HCT116 (cell line): Measurements from ENCODE around the gene EEF1AKMT2. TPM values are rescaled to one million over a fixed set of nuclear protein-coding genes. Genes with fewer than 3 reads are reported as not detected.

Experiments used
- ATAC-seq: fragments of 200-7000 bp; cut with Tn5 transposase; 2 replicates; pipeline ENCODE4 v1.9.1; 2020; ENCODE audit warnings: mild to moderate bottlenecking, moderate library complexity
- BruUV-seq: library from RNA; stranded (reverse); fragments of 400-500 nt; replicated peaks from 2 replicates; lab custom pipeline; 2021; lab: Mats Ljungman, UMichigan
- CTCF ChIA-PET: fragments of 300-600 bp; sonication (Branson Sonifier 250); formaldehyde crosslinking; loops from one replicate; lab custom pipeline; 2021; ENCODE audit warnings: antibody characterized with exemption; lab: Charles Lee
- POLR2A ChIA-PET: fragments of 300-600, 350-600 bp; sonication (Branson Sonifier 250); formaldehyde crosslinking; loops from one replicate; lab custom pipeline; 2021; ENCODE audit warnings: antibody characterized with exemption; lab: Charles Lee
- RAD21 ChIA-PET, 2 experiments: fragments of 300-600 bp; sonication (Branson Sonifier 250); formaldehyde crosslinking; loops; one replicate each; lab custom pipeline; 2023; ENCODE audit warnings: low total read pairs in 2 of 2; ENCODE audit not compliant: uncharacterized antibody in 2 of 2, unreplicated experiment in 2 of 2, low non-redundant PET in 1 of 2; lab: Charles Lee
- DNase-seq: peaks from one replicate; pipeline ENCODE4 v3.0.0-alpha.2; 2010; ENCODE audit warnings: low read depth, low spot score
- H2AFZ ChIP-seq: fragments of 200-600 bp; shearing (Covaris generic), sonication (generic); 2 replicates; pipeline ENCODE4 v1.6.1; 2017; ENCODE audit warnings: low read depth, mixed run types, mixed read lengths, antibody characterized with exemption, low read length; ENCODE audit not compliant: poor library complexity, severe bottlenecking
- H3K27ac ChIP-seq: 2 replicates; pipeline ENCODE4 v1.5.1; 2012; ENCODE audit warnings: low read depth, low read length
- H3K27me3 ChIP-seq: fragments of 200-600 bp; sonication (generic); 2 replicates; pipeline ENCODE4 v1.6.1; 2016; ENCODE audit warnings: mixed run types, low read length, mixed read lengths; ENCODE audit not compliant: insufficient read depth
- H3K36me3 ChIP-seq, 2 experiments: fragments of 200-500 bp in 1 of 2; fragments of 200-600 bp in 1 of 2; sonication (Bioruptor generic) in 1 of 2; sonication (generic) in 1 of 2; 2 replicates each; pipeline versions ENCODE4 v1.5.1 to v1.6.1; 2014 to 2016; ENCODE audit warnings: low read length in 2 of 2, inconsistent platforms in 1 of 2, mixed read lengths in 1 of 2, mixed run types in 1 of 2; ENCODE audit not compliant: insufficient read depth in 2 of 2, control insufficient read depth in 1 of 2
- H3K4me1 ChIP-seq, 2 experiments: fragments of 200-600 bp in 1 of 2; sonication (generic) in 1 of 2; 2 replicates each; pipeline versions ENCODE4 v1.5.1 to v1.6.1; 2012 to 2017; ENCODE audit warnings: low read length in 2 of 2, inconsistent platforms in 1 of 2, mild to moderate bottlenecking in 1 of 2, mixed read lengths in 1 of 2, mixed run types in 1 of 2, moderate library complexity in 1 of 2; ENCODE audit not compliant: insufficient read depth in 2 of 2, control insufficient read depth in 1 of 2
- H3K4me2 ChIP-seq: fragments of 200-600 bp; sonication (generic); 2 replicates; pipeline ENCODE4 v1.6.1; 2017; ENCODE audit warnings: mixed run types, low read length, mixed read lengths
- H3K4me3 ChIP-seq, 2 experiments: fragments of 200-600 bp in 1 of 2; sonication (generic) in 1 of 2; replicated peaks in 1 of 2; 2 replicates each; pipeline ENCODE4 v1.5.1; 2011 to 2016; ENCODE audit warnings: low read length in 2 of 2, control low read depth in 1 of 2, low read depth in 1 of 2, mild to moderate bottlenecking in 1 of 2, mixed read lengths in 1 of 2, mixed run types in 1 of 2
- H3K79me2 ChIP-seq: fragments of 200-600 bp; sonication (generic); 2 replicates; pipeline ENCODE4 v1.6.1; 2017; ENCODE audit warnings: mild to moderate bottlenecking, mixed run types, low read length, moderate library complexity, mixed read lengths; ENCODE audit not compliant: insufficient read depth
- H3K9ac ChIP-seq: fragments of 200-600 bp; sonication (generic); 2 replicates; pipeline ENCODE4 v1.6.1; 2016; ENCODE audit warnings: low read length, mixed read lengths
- H3K9me2 ChIP-seq: fragments of 200-600 bp; sonication (generic), shearing (Covaris generic); 2 replicates; pipeline ENCODE4 v1.6.1; 2017; ENCODE audit warnings: mixed run types, mild to moderate bottlenecking, moderate library complexity; ENCODE audit not compliant: insufficient read depth
- H3K9me3 ChIP-seq, 2 experiments: fragments of 200-500 bp in 1 of 2; fragments of 200-600 bp in 1 of 2; sonication (Bioruptor generic) in 1 of 2; sonication (generic) in 1 of 2; 2 replicates each; pipeline ENCODE4 v1.6.1; 2014 to 2017; ENCODE audit warnings: low read length in 2 of 2, mixed read lengths in 2 of 2, inconsistent platforms in 1 of 2, low read depth in 1 of 2, mild to moderate bottlenecking in 1 of 2, mixed run types in 1 of 2, moderate library complexity in 1 of 2; ENCODE audit not compliant: control insufficient read depth in 1 of 2, insufficient read depth in 1 of 2
- H4K20me1 ChIP-seq: fragments of 200-600 bp; sonication (generic), shearing (Covaris generic); 2 replicates; pipeline ENCODE4 v1.6.1; 2017; ENCODE audit warnings: mixed run types, mild to moderate bottlenecking, moderate library complexity; ENCODE audit not compliant: insufficient read depth
- ATF3 ChIP-seq: IDR thresholded peaks from 2 replicates; pipeline ENCODE4 v1.6.1; 2012
- CBX3 ChIP-seq: IDR thresholded peaks from 2 replicates; pipeline ENCODE4 v1.6.1; 2012; ENCODE audit warnings: low read depth
- CTCF ChIP-seq, 3 experiments: fragments of 200-600 bp in 1 of 3; sonication (generic) in 1 of 3; IDR thresholded peaks in 2 of 3; conservative IDR thresholded peaks in 1 of 3; 2 replicates each; pipeline ENCODE4 v1.5.1; 2012 to 2017; ENCODE audit warnings: low read depth in 2 of 3, low read length in 2 of 3, antibody characterized with exemption in 1 of 3, borderline replicate concordance in 1 of 3, control low read depth in 1 of 3, mild to moderate bottlenecking in 1 of 3, mixed read lengths in 1 of 3, mixed run types in 1 of 3, moderate library complexity in 1 of 3; ENCODE audit not compliant: insufficient read depth in 1 of 3
- ELF1 ChIP-seq: IDR thresholded peaks from 2 replicates; pipeline ENCODE4 v1.6.1; 2012; ENCODE audit warnings: low read depth, borderline replicate concordance
- EZH2phosphoT487 ChIP-seq: fragments of 200-600 bp; IDR thresholded peaks from 2 replicates; pipeline ENCODE4 v1.6.1; 2018; ENCODE audit warnings: antibody characterized with exemption, borderline replicate concordance
- JUND ChIP-seq: IDR thresholded peaks from 2 replicates; pipeline ENCODE4 v1.6.1; 2012
- POLR2AphosphoS5 ChIP-seq: IDR thresholded peaks from 2 replicates; pipeline ENCODE4 v1.6.1; 2011; ENCODE audit warnings: mild to moderate bottlenecking, low read depth, low read length, moderate library complexity
- RAD21 ChIP-seq: IDR thresholded peaks from 2 replicates; pipeline ENCODE4 v1.6.1; 2012; ENCODE audit warnings: low read depth, mild to moderate bottlenecking
- SIN3A ChIP-seq: IDR thresholded peaks from 2 replicates; pipeline ENCODE4 v1.6.1; 2012; ENCODE audit warnings: low read depth
- SP1 ChIP-seq: IDR thresholded peaks from 2 replicates; pipeline ENCODE4 v1.6.1; 2012; ENCODE audit warnings: low read depth
- SRF ChIP-seq: IDR thresholded peaks from 2 replicates; pipeline ENCODE4 v1.6.1; 2012; ENCODE audit warnings: low read depth
- TCF7L2 ChIP-seq: IDR thresholded peaks from 2 replicates; pipeline ENCODE4 v1.7.0; 2011; ENCODE audit warnings: borderline replicate concordance, inconsistent platforms; ENCODE audit not compliant: insufficient read depth, insufficient read length; ENCODE audit errors: extremely low read depth
- ZNF274 ChIP-seq: fragments of 200-500 bp; sonication (Bioruptor generic); IDR thresholded peaks from 2 replicates; pipeline ENCODE4 v1.6.1; 2014; ENCODE audit warnings: mild to moderate bottlenecking, low read depth, low read length, inconsistent platforms
- intact Hi-C: fragments of 100-400 bp; cut with micrococcal nuclease; formaldehyde crosslinking; loops from 2 replicates; pipeline ENCODE4 v1.10.0; 2022
- total RNA-seq: library from RNA; stranded (reverse); gene quantifications from one replicate; pipeline ENCODE4 v1.2.1, GENCODE V29; 2021; ENCODE audit not compliant: unreplicated experiment
- TF ChIP-seq, protein P1 (sequence below): IDR thresholded peaks from 2 replicates; pipeline ENCODE4 v1.6.1; 2011; ENCODE audit warnings: mild to moderate bottlenecking, low read length, moderate library complexity; ENCODE audit not compliant: insufficient replicate concordance; ENCODE audit errors: extremely low read depth
- TF ChIP-seq, protein P2 (sequence below): IDR thresholded peaks from 2 replicates; pipeline ENCODE4 v1.6.1; 2012; ENCODE audit warnings: low read depth

The EEF1AKMT2 gene
- total RNA-seq, 1 experiment from 2014 or later, result 39.6 TPM

- no peak for TF ChIP-seq TCF7L2
- no peak for TF ChIP-seq SIN3A
- no peak for TF ChIP-seq ZNF274
Measured at GRCh38 chr10:124747745-124748144, 43.9 kb downstream of the EEF1AKMT2 start (continued).

- no TSS peak for BruUV-seq
- RAD21 ChIA-PET, result interaction anchor here in 1 of 2 experiments (1.4 kb wide), 1 partner anchor 115 kb away, joined by 4 read pairs; no protein-coding TSS in a partner anchor
- no peak overlapping the region for H3K9ac ChIP-seq
- POLR2A ChIA-PET, result no interaction called here
- DNase-seq (no peak), ATAC-seq (no peak)
- H3K4me2 ChIP-seq, result no peak overlapping the region
- no peak overlapping the region for H2AFZ ChIP-seq
- H3K36me3 ChIP-seq, result peaks cover 4 to 11% of the 10 kb centered on the region in 2 experiments; a peak in 3 of 4 replicates
- peaks cover 15 to 25% of the 10 kb centered on the region in 2 experiments for H3K4me1 ChIP-seq
- no peaks in the 10 kb centered on the region for H3K27me3 ChIP-seq
- intact Hi-C loops, result no loop called here
- no peak for TF ChIP-seq SIN3A
- TF ChIP-seq RAD21, result no peak
- no peak for TF ChIP-seq SP1
- TF ChIP-seq EZH2phosphoT487, result no peak
- TF ChIP-seq CTCF (IDR thresholded peaks at IDR 0.05 in 2 of 3, conservative IDR thresholded peaks at IDR 0.05 in 1 of 3; ENCODE audit: borderline replicate concordance in 1 of 3, insufficient read depth in 1 of 3, low read depth in 2 of 3, low read length in 2 of 3), result no peak
- no peak for TF ChIP-seq CBX3
- TF ChIP-seq, protein P1, sequence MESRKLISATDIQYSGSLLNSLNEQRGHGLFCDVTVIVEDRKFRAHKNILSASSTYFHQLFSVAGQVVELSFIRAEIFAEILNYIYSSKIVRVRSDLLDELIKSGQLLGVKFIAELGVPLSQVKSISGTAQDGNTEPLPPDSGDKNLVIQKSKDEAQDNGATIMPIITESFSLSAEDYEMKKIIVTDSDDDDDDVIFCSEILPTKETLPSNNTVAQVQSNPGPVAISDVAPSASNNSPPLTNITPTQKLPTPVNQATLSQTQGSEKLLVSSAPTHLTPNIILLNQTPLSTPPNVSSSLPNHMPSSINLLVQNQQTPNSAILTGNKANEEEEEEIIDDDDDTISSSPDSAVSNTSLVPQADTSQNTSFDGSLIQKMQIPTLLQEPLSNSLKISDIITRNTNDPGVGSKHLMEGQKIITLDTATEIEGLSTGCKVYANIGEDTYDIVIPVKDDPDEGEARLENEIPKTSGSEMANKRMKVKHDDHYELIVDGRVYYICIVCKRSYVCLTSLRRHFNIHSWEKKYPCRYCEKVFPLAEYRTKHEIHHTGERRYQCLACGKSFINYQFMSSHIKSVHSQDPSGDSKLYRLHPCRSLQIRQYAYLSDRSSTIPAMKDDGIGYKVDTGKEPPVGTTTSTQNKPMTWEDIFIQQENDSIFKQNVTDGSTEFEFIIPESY, result no peak
- no peak for TF ChIP-seq JUND
- TF ChIP-seq ELF1, result no peak
- TF ChIP-seq, protein P2, sequence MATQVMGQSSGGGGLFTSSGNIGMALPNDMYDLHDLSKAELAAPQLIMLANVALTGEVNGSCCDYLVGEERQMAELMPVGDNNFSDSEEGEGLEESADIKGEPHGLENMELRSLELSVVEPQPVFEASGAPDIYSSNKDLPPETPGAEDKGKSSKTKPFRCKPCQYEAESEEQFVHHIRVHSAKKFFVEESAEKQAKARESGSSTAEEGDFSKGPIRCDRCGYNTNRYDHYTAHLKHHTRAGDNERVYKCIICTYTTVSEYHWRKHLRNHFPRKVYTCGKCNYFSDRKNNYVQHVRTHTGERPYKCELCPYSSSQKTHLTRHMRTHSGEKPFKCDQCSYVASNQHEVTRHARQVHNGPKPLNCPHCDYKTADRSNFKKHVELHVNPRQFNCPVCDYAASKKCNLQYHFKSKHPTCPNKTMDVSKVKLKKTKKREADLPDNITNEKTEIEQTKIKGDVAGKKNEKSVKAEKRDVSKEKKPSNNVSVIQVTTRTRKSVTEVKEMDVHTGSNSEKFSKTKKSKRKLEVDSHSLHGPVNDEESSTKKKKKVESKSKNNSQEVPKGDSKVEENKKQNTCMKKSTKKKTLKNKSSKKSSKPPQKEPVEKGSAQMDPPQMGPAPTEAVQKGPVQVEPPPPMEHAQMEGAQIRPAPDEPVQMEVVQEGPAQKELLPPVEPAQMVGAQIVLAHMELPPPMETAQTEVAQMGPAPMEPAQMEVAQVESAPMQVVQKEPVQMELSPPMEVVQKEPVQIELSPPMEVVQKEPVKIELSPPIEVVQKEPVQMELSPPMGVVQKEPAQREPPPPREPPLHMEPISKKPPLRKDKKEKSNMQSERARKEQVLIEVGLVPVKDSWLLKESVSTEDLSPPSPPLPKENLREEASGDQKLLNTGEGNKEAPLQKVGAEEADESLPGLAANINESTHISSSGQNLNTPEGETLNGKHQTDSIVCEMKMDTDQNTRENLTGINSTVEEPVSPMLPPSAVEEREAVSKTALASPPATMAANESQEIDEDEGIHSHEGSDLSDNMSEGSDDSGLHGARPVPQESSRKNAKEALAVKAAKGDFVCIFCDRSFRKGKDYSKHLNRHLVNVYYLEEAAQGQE, result no peak
- TF ChIP-seq ATF3, result no peak
- no peak for TF ChIP-seq SRF
- no peak for TF ChIP-seq POLR2AphosphoS5
- TF ChIP-seq TCF7L2, result no peak
- H3K9me3 ChIP-seq, result no peaks in the 10 kb centered on the region
- H3K4me3 ChIP-seq, result no peak overlapping the region
- H3K27ac ChIP-seq, result no peak overlapping the region
- H3K9me2 ChIP-seq, result no peaks in the 10 kb centered on the region
- H3K79me2 ChIP-seq, result peaks cover 4% of the 10 kb centered on the region; the same call in 1 of the 2 replicates
- CTCF ChIA-PET, result interaction anchor here (1.0 to 3.5 kb wide), 5 partner anchors 8 to 216 kb away, joined by 3 to 27 read pairs (median 3); no protein-coding TSS in a partner anchor
- H4K20me1 ChIP-seq, result no peaks in the 10 kb centered on the region
Measured at GRCh38 chr10:124746992-124747391, 44.7 kb downstream of the EEF1AKMT2 start.
